NT2/D1 (cell line): ENCODE measurements around the gene AP1AR.
"Not testable (repeated sequence)": the region's sequence is repeated elsewhere in the genome, so short reads cannot be mapped to it uniquely, and the experiment has no call there.

Experiments
- DNase-seq: peaks from one replicate; pipeline ENCODE4 v3.0.0-alpha.2; 2011; ENCODE audit warnings: low read depth, low spot score
- H3K27me3 ChIP-seq: 2 replicates; pipeline ENCODE4 v1.6.0; 2011; ENCODE audit warnings: mild to moderate bottlenecking; ENCODE audit not compliant: insufficient read length, insufficient read depth
- H3K36me3 ChIP-seq: 2 replicates; pipeline ENCODE4 v1.6.1; 2011; ENCODE audit warnings: mild to moderate bottlenecking, low read length, mixed read lengths; ENCODE audit not compliant: insufficient read depth, insufficient read length
- H3K4me1 ChIP-seq: 2 replicates; pipeline ENCODE4 v1.5.1; 2011; ENCODE audit not compliant: insufficient read depth, insufficient read length
- H3K4me3 ChIP-seq: 2 replicates; pipeline ENCODE4 v1.5.1; 2011; ENCODE audit warnings: low read depth; ENCODE audit not compliant: insufficient read length
- H3K9ac ChIP-seq: 2 replicates; pipeline ENCODE4 v1.6.0; 2011; ENCODE audit warnings: low read depth; ENCODE audit not compliant: insufficient read length
- H3K9me3 ChIP-seq: 2 replicates; pipeline ENCODE4 v1.5.1; 2011; ENCODE audit warnings: mild to moderate bottlenecking, low read length; ENCODE audit not compliant: insufficient read depth
- SUZ12 ChIP-seq: IDR thresholded peaks from 2 replicates; pipeline ENCODE4 v1.6.1; 2011; ENCODE audit not compliant: insufficient read length, insufficient read depth; ENCODE audit errors: extremely low read depth
- YY1 ChIP-seq: IDR thresholded peaks from 2 replicates; pipeline ENCODE4 v1.6.1; 2011; ENCODE audit not compliant: insufficient read length, insufficient read depth
- ZNF274 ChIP-seq: IDR thresholded peaks from 2 replicates; pipeline ENCODE4 v1.6.1; 2011; ENCODE audit warnings: mild to moderate bottlenecking, low read depth, low read length

AP1AR gene

DNA sequence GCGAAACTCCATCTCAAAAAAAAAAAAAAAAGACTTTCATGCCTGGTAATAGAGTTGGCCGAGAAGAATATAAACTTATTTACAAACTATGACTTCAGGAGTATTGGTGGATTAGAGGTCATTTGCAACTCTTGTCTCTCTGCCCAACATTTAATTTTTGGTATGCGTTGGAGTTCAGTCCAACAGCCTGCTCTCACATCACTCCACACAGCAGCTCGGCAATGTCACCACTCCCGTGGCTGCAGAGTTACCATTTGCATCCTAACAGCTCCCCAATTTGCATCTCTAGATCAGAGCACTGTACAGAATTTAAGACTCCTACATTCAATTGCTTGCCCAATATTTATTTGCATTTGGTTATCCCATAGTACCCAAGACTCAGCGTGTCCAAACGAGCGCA is 40.9 kb upstream of the AP1AR start:
- no peak overlapping the region for H3K9ac ChIP-seq
- no peaks in the 10 kb centered on the region for H3K9me3 ChIP-seq
- no peak for DNase-seq
- H3K27me3 ChIP-seq = no peaks in the 10 kb centered on the region
- no peak for TF ChIP-seq ZNF274
- no peak for TF ChIP-seq YY1
- no peak for TF ChIP-seq SUZ12
- no peaks in the 10 kb centered on the region for H3K4me1 ChIP-seq
- H3K4me3 ChIP-seq = no peak overlapping the region
- no peaks in the 10 kb centered on the region for H3K36me3 ChIP-seq

DNA sequence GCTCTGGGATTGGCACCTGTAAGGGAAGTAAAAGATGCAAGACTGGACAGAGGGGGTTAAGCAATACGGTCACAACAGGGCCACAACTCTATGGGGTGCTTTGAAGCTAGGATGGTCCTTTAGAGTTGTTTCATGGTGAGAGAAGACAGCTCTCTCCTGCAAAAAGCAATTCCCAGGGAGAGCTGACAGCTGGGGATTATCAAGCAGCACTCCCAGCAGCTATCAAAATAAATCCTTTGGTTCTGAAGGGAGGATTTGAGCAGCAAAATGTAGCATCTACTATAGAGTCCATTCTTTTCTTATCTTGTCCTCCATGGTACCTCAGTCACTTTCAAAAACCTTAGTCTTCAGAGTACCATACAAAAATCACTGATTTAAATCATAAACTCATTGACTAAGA is 35.1 kb upstream of the AP1AR start:
- Histone ChIP-seq H3K4me1 (no peaks in the 10 kb centered on the region), H3K9ac (no peak overlapping the region), H3K4me3 (no peak overlapping the region), H3K36me3 (no peaks in the 10 kb centered on the region), H3K27me3 (no peaks in the 10 kb centered on the region), H3K9me3 (no peaks in the 10 kb centered on the region)
- no peak for TF ChIP-seq SUZ12
- DNase-seq = no peak

DNA sequence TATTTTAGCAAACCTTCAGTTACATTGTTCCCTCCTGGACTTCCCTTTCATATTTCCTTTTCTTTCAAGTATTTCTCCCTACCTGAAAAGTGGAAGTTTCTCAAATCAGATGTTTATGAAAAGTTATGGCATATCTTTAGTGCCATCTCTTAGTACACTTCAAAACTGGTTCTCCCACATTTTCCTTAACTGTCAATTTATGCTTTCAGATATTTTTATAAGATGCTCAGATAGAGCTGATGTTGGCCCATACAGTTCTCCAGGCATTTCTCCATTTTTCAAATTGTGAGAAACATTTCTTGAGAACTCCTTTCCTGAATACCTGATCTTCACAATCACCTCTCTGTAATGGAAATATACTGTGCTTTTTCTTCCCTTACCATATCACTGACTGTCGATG is 32.5 kb upstream of the AP1AR start:
- TF ChIP-seq SUZ12 (no peak), YY1 (no peak), ZNF274 (no peak)
- Histone ChIP-seq H3K9me3 (no peaks in the 10 kb centered on the region), H3K4me1 (no peaks in the 10 kb centered on the region), H3K4me3 (no peak overlapping the region), H3K27me3 (no peaks in the 10 kb centered on the region), H3K36me3 (no peaks in the 10 kb centered on the region), H3K9ac (no peak overlapping the region)
- DNase-seq = no peak

DNA sequence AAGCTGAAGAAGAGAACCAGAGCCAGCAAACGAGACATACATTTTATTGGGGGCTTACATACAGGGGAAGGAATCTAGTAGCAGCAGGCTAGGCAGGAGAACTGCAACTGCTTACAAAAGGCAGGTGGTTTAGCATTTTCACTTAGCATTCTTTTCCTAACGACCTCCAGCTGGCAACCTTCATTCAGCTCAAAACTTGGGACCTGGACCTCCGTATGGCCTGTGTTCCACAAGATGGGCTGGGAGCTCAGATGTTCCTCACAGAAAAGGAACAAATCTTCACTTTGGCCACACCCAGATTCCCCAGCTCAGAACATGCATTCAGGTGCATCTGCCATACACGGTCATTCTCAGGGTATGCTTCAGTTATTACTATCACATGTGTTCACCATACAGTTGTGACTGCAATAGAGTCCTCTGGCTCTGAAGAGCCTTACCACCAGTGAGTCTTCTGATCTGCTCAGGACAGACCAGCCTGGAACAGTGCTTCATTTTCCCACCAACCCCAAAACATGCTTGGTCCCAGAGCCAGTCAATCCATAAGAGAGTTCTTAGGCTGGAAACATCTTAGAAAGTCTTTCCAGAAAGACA is 29.6 kb upstream of the AP1AR start:
- Histone ChIP-seq H3K4me3 (no peak overlapping the region), H3K9ac (no peak overlapping the region), H3K9me3 (no peaks in the 10 kb centered on the region), H3K36me3 (no peaks in the 10 kb centered on the region), H3K4me1 (no peaks in the 10 kb centered on the region), H3K27me3 (no peaks in the 10 kb centered on the region)
- DNase-seq = no peak
- no peak for TF ChIP-seq SUZ12
- TF ChIP-seq YY1 = no peak
- no peak for TF ChIP-seq ZNF274

DNA sequence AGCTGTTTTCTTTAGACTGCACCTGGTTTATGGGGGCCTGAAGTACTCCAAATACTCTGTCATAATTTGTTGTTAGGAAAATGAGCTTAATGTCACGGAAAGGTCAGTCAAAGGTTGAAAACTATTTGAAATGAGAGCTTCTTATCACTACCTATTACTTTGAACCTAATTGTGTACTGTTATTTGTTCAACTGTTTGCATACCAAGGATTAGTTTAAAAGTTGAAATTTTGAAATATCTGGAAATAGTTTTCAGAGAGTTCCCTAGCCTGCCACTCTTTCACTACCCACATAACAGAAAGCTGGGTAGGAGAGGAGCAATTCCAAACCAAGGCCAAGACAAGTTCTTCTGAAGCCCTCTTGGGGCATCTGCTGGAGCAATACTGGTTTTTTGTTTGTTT is 28.0 kb upstream of the AP1AR start:
- Histone ChIP-seq H3K9me3 (no peaks in the 10 kb centered on the region), H3K27me3 (no peaks in the 10 kb centered on the region), H3K4me3 (no peak overlapping the region), H3K9ac (no peak overlapping the region), H3K4me1 (no peaks in the 10 kb centered on the region), H3K36me3 (no peaks in the 10 kb centered on the region)
- TF ChIP-seq YY1 (no peak), SUZ12 (no peak), ZNF274 (no peak)
- no peak for DNase-seq

DNA sequence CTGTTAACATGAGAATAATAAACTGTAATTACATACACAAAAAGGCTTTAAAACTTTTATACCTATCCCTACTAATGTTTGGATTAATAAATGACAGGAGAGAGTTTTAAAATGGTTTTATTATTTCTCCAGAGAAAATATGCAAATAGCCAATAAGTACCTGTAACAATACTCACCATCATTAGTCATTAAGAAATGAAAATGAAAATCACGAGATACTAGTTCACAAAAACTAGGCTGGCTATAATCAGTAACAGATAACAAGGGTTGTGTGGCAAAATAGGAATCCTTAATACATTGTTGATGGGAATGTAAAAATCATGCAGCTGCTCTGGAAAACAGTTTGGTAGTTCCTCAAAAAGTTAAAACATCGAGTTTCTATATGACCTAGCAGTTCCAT is 25.2 kb upstream of the AP1AR start:
- Histone ChIP-seq H3K4me1 (no peaks in the 10 kb centered on the region), H3K27me3 (no peaks in the 10 kb centered on the region), H3K4me3 (no peak overlapping the region), H3K9me3 (no peaks in the 10 kb centered on the region), H3K36me3 (no peaks in the 10 kb centered on the region), H3K9ac (no peak overlapping the region)
- DNase-seq = no peak
- TF ChIP-seq ZNF274 (no peak), SUZ12 (no peak), YY1 (no peak)

DNA sequence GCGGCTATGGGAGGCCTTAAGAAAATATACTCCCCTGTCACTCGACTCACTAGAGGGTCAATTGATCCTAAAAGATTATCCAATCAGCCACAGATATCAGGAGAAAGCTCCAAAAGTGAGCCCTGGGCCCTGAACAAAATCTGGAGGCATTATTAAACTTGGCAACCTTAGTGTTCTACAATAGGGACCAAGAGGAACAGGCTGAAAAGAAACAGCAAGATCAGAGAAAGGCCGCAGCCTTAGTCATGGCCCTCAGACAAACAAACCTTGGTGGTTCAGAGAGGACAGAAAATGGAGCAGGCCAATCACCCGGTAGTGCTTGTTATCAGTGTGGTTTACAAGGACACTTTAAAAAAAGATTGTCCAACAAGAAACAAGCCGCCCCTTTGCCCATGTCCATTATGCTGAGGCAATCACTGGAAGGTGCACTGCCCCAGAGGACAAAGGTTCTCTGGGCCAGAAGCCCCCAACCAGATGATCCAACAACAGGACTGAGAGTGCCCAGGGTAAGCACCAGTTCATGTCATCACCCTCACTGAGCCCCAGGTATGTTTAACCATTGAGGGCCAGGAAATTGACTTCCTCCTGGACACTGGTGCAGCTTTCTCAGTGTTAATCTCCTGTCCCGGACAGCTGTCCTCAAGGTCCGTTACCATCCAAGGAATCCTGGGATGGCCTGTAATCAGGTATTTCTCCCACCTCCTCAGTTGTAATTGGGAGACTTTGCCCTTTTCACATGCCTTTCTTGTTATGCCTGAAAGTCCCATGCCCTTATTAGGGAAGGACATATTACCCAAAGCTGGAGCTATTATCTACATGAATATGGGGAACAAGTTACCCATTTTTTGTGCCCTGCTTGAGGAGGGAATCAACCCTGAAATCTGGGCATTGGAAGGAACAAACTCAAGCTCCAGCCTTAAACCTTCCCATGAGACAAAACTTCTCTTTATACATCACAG is 23.2 kb upstream of the AP1AR start:
- DNase-seq, H3K27me3 ChIP-seq, H3K36me3 ChIP-seq, H3K9me3 ChIP-seq, H3K4me1 ChIP-seq, H3K4me3 ChIP-seq, H3K9ac ChIP-seq: not testable (repeated sequence)
